OCI-LY7 (cell line): ENCODE results near the gene CNTNAP5.

Experiments used
- CTCF ChIP-seq: fragments of 200-600 bp; sonication (generic); conservative IDR thresholded peaks from 2 replicates; pipeline ENCODE4 v1.5.1; 2014; ENCODE audit warnings: mild to moderate bottlenecking, antibody characterized with exemption, low read length, moderate library complexity, mixed read lengths
- EZH2phosphoT487 ChIP-seq: fragments of 200-600 bp; sonication (generic); IDR thresholded peaks from 2 replicates; pipeline ENCODE4 v1.6.1; 2018; ENCODE audit warnings: low read depth, borderline replicate concordance, mild to moderate bottlenecking, mixed run types, antibody characterized with exemption, low read length, moderate library complexity, mixed read lengths

GRCh38 chr2:124961132-124961531, 936.0 kb downstream of the CNTNAP5 start:
- TF ChIP-seq CTCF, result no peak
- no peak for TF ChIP-seq EZH2phosphoT487
